Raji (cell line): ENCODE data around the gene MOB2.

ENCODE experiments used
- POLR2A ChIP-seq: IDR thresholded peaks from 2 replicates; pipeline ENCODE4 v1.6.1; 2011; ENCODE audit warnings: low read depth, low read length, control low read depth; ENCODE audit not compliant: insufficient read depth

Gene MOB2

GRCh38 chr11:1509626-1510255 lies 23.2 kb upstream of the MOB2 start:
- TF ChIP-seq POLR2A: no peak

DNA sequence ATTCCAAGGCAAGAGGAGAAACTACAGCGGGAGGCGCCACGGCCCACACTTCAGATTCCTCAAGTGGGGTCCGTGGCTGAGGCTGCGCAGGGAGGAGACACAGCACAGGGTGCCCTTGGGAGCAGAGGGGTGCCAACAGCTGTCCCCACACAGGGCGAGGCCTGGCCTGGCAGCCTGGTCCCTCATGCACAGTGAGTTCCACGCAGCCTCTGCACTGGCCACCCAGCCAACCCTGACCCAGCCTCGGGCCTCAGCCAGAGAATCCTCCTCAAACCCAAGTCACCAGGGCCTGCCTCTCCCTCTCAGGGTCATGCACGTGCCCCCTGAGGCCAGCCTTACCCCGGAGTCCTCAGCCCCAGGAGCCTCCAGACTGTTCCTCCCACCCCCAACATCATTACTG lies 22.4 kb upstream of the MOB2 start:
- no peak for TF ChIP-seq POLR2A

GRCh38 chr11:1508491-1508891 lies 21.9 kb upstream of the MOB2 start:
- no peak for TF ChIP-seq POLR2A

DNA sequence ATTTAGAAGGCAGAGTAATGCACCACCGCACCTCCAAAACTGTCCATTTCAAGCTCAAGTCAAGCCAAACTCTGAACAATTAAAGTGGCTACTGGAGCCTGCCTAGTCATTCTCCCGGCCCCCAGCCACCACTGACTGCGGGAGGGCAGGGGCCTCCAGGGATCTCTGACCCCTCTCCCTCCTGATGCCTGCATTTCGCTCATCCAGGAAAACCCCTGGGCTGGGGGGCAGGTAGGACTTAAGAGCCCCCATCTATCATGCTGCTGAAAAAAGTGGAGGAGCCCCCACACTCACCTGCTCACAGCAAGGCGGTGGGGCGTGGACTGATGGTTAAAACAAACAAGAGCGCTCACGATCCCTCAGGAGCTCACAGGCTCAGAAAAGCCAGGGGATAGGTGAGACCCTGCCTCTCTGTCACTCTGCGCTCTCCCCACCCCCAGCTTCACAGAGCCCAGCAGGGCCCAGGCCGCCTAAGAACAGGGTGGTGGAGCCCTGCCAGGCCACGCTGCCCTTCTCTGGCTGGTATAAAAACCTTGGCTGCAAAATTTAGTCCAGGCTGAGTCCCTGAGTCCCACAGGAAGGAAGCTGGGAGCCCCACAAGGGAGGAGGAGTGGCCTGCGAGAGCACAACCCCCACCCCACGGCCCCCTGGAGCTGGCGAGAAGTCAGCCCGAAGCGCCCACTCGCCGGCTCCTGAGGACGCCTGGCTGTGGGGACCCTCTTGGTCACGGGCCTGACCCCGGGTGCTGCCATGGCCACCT lies 21.0 kb upstream of the MOB2 start:
- TF ChIP-seq POLR2A: no peak

- no peak for TF ChIP-seq POLR2A
Observed at GRCh38 chr11:1506981-1507380, 20.4 kb upstream of the MOB2 start.

DNA sequence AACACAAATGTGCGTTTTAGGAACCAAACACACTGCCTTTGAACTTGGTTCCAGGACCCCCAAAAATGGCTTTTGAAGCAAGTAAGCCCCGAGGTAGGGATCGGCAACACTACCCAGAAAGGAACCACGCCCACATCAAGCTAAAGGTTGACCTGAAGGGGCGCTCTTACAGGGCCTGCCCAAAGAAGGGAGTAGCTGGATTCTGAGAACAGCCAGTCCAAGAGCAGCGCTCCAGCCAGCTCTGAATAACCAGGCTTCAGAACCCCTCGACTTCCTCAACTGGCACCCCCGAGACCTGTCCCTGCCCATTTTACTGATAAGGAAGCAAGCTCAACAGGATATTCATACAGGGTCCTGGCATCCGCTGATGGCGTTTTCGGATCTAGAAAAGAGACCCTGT lies 18.9 kb upstream of the MOB2 start:
- no peak for TF ChIP-seq POLR2A

- TF ChIP-seq POLR2A: no peak
Observed at GRCh38 chr11:1504581-1505290, 18.2 kb upstream of the MOB2 start.

DNA sequence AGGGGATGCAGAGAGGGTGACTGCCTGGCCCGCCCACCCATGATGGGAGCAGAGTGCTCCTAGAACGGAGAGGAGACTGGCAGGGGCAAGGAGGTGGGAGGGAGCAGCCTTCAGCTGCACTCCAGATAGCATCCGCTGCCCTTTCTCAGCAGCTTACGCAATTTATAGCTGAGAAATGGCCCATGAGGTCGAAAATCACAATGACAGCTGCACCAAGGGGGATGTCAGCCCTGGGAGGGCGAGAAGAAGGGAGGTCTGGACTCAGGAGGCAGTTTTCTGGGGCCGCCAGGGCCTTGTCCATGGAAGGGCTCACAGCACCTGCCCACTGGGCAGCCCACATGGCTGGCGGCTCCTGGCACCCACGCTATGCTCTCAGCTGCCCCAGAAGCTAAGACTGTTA lies 17.6 kb upstream of the MOB2 start:
- no peak for TF ChIP-seq POLR2A

DNA sequence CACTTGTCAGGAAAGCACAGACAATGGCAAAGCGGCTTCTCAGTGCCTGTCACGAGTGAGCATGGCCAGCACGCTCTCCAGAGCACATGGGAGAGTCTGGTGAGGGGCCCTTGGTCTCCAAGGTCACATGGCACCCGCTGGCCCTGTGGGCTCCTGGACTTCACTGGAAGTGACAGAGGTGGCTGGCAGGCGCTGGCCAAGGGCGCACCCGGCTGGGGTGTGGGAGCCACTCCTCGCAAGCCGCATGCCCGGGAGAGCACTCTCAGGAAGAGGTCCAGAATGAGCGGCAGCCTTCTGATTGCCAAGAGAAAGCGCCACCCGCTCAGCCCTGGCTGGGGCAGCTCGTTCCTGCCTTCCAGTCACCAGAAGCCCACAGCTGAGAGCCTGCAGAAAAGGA lies 17.1 kb upstream of the MOB2 start:
- TF ChIP-seq POLR2A: no peak

DNA sequence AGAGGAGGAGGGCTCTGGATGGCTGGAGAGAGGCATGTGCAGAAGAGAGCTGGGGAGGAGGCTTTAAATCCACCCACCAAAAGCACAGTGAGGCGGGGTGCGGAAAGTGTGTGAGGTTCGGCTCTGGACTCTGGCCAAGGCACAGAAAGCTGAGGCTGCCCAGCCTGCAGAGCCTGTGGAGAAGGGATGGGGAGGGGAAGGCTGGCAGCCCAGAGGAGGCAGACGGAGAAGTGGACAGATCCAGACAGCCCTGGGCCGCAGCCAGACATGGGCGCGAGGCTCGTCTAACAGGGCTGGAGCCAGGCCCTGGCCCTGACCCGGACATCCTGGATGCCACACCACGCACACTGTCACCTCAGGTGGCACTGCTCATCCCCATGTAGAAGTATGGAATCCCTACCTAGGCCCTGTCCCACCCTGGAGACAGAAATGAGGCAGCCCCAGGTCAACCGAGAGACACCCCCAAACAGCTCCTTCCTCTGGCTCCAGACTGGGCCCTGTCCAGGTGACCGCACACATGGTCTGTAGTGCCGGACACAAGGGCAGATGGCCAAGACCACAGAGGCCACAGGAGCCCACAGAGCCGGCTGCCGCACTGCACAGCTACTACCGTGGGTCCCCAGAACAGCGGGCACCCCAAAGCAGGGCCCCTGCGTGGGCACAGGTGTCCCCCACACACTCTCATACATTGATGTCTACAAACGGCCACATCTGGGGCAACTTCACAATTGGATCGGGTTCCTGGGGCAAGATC lies 16.6 kb upstream of the MOB2 start:
- TF ChIP-seq POLR2A: no peak

DNA sequence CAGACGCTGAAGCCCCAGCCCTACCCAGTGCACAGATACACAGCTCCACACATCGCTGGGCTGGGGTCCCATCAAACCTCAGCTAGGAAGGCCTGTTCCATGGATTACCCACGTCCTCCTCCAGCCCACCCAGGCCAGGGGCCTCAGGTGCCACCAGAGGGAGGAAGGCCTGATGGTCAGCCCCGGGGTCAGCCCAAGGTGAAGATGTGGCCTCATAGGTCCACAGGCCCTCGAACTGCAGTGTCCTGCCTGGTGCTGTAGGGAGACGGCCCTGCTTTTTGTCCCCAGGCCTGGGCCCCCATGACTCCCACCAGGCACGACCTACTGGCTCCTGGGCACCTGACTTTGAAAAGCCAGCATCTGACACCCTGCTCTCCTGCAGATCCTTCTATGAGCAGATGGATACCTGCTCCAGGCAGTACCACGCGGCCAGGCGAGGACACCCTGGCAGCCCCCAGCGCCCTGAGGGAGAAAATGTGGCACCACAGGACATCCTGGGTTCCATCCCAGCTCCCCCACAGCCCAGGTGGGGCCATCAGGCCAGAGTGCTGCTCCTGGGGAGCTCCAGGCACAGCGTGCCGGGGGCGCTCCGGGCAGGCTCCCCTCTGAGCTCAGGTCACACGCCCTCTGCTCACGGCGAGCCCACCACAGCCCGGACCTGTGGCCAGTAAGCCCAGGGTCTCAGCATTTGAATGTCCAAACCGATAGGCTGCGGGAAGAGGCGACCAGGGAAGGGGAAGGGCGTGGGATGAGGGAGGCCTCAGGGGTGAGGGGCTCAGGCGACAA lies 15.8 kb upstream of the MOB2 start:
- TF ChIP-seq POLR2A: no peak

DNA sequence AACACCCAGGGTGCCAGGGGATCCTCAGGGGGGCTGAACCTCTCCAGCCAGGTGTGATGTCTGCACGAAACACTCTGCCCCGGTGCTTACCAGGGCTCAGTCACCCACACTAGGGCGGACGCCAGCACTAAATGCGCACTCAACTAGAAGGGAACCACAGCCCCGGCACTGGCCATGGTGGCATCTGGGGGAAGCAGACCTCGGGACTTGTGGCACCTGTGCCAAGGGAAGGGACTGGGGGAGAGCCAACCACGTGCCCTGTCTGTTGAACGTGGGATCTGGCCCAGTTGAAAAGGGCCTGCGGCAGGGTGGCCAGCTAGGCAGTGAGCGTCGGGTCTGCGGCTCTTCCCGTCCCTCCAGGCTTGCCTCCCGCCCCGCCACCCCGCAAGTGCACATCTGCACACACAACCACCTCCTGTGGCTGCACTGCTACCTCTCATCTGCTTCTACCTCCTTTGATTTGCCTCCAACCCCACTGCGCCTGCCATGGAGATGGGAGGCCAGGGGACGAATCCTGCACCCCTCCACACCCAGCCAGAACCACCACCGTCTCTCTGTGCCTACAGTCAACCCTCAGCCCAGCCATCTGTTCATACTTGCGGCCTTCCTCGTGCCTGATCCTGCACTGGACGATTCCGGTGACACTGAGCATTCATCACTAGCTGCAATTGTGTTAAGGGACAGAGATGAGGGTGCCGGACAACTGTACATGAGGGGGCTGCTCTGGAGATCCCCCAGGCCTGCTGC lies 15.0 kb upstream of the MOB2 start:
- TF ChIP-seq POLR2A: no peak

GRCh38 chr11:1500466-1501420 lies 14.2 kb upstream of the MOB2 start:
- no peak for TF ChIP-seq POLR2A
